Medulla oblongata (tissue), 1 donor: ENCODE data around the gene LTO1.
A peak's percentile ranks its signal among the peaks of the same experiment; 100 is the strongest.

Source experiments
- DNase-seq: peaks from one replicate; pipeline ENCODE4 v3.0.0-alpha.2; 2015; ENCODE audit errors: extremely low spot score

The LTO1 gene

DNA sequence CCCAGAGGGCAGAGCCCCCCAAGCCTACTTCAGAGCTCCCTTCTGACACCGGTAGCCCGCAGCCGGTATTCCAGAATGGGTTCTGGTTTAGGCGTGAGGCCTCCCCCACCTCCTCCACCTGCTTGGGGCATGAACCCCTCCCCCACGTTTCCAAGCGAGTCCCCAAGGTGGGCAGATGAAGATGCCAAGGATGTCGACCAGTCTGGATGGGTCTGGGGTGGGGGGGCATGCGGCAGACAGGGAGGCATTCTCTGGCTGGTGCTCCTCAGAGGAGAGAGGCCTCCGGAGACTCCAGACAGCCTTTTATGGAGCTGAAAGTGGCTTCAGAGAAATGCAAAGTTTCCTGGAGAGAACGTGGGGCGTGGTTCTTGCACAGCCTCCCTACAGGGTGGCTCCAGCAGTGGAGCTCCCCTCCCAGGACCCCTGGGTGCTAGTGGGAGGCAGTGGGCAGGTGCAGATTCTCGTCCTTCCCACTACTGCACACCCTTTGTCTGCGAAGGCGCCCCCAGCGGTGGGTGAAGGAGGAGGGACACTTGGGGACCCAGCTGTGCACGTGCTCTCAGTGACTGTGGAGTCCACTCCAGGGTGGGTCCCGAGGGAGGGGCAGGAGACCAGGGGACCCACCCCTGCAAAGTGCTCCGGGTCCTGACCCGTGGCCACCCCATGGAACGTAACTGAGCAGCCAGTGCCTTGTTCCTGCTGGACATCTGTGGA lies 30.0 kb downstream of the LTO1 start:
- DNase-seq = no peak

DNA sequence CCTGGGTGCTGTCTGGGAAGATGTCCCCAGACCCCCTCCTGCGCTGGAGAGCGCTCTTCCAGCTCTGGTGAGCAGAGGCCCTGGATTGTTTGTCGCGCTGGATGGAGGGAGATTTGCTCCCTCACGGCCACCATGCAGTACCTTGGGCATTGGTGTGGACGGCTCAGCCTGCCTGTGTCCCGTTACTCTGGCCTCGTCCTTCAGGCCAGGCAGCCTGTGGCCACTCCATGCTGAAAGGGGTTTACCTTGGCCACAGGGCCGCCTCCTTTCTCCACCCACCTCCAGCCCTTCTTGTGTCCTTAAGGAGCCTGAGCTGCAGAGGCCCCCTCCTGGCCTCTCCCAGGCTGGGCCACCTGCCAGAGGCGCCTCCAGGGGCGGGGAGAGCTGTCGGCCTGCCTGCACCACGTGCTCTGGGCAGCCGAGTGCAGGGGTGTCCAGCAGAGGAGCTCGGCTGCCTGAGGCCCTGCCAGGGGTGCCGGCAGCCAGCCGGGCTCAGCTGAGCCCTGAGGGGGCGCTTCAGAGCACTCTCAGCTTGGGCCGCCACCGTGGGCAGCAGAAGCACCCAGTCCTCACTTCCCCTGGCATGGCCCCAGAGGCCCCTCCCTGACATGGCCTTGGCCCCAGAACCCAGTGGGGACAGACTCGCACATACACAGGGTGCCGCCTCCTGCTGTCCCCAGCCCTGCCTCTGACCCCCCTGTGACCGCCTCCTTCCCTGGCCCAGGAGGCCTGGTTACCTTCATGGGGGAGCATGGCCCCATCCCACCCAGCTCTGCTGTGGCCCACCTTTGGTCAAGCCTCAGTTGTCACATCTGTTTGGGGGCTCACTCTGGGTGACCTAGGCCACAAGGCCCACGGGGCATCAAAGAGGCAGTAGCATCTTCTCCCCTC lies 30.8 kb downstream of the LTO1 start:
- DNase-seq = peak; percentile 61

GRCh38 chr11:69643646-69644045 lies 31.5 kb downstream of the LTO1 start:
- no peak for DNase-seq

DNA sequence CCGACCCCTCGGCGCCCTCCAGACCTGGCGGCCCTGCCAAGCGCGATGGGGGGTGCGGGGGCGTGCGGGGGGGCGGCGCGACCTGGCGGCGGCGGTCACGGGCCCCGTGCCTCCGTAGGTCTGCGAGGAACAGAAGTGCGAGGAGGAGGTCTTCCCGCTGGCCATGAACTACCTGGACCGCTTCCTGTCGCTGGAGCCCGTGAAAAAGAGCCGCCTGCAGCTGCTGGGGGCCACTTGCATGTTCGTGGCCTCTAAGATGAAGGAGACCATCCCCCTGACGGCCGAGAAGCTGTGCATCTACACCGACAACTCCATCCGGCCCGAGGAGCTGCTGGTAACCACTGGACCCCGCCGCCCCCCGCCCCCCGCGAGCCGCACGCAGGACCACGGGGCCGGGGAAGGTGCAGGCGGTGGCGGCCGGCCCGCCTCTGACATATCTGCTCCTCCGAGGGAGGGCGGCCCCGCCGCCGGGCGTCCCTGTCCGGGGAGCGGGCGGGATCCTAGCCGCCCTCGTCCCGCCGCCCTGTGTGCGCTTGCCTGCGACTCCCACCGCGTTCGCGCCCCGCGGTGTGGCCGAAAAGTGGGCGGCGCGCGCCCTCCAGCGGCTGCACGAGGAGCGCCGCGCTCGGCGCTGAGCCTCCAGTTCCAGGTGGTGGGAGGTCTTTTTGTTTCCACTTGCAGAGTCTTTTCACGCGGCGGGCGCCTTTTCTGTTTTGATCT lies 32.1 kb downstream of the LTO1 start:
- peak; percentile 77 for DNase-seq

DNA sequence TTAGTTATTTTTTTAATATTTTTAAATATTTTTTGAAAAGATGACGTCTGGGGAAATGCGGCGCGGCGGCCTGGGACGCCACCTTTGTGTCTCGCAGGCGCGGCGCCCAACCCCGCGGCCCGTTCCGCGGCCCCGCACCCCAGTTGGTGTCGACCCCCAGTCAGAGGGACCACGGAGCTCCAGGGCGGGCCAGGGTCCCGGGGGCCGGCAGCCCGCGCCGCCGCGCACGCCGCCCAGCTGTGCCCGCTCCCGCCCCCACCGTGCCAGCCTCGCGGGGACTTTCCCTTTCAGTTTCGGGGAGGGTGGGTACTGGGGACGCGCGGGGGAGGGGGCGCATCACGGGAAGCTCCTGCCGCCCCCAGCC lies 32.6 kb downstream of the LTO1 start:
- DNase-seq = no peak

DNA sequence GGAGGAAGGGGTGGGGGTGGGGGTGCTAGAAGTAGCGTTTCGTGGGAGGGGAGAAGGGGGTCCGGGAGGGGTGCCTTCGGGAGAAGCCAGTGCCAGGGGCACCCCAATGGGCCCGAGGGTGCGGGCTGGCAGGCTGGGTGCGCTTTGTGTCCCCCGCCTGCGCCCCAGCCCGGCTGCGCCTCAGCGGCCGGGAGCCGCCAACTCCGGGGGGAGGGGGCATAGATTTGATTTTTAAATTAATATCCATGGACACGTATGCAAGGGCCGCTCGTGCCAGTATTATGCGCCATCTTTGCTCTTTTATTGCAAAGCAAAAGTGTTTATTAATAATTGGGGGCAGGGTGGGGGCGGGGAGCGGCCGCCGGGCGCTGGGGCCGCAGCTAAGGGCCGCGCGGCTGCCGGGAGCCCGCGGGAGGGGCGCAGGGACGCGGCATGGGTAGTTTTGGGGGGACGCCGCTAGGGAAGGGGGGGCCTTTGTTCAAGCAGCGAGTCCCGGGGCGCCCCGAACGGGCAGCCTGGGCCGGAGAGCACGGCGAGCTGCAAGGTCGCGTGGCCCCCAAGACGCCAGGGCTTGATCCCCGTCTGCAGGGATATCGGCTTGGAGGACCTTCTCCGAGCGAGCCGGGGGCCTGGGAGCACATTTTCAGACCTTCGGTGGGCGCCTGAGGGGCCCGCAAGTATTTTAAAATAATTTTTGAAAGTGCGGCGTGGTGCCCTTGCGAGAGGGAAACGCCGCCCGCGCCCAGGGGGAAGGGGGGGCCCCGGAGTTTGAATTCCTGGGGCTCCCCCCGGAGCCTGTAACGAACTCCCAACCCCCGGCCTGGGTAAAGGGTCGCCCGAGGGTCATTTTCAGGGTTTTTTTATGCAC lies 33.2 kb downstream of the LTO1 start:
- no peak for DNase-seq

DNA sequence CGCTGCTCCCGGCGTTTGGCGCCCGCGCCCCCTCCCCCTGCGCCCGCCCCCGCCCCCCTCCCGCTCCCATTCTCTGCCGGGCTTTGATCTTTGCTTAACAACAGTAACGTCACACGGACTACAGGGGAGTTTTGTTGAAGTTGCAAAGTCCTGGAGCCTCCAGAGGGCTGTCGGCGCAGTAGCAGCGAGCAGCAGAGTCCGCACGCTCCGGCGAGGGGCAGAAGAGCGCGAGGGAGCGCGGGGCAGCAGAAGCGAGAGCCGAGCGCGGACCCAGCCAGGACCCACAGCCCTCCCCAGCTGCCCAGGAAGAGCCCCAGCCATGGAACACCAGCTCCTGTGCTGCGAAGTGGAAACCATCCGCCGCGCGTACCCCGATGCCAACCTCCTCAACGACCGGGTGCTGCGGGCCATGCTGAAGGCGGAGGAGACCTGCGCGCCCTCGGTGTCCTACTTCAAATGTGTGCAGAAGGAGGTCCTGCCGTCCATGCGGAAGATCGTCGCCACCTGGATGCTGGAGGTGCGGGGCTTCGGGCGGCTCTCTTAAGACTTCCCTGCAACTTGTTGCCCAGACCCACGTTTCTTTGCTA lies 34.1 kb downstream of the LTO1 start, which contains the start of gene CCND1:
TSS of gene CCND1 (plus strand) at position 162 of the 587 bp plus-strand sequence. CDS start at position 320, 158 bp downstream.
- peak; percentile 65 for DNase-seq

GRCh38 chr11:69640260-69640994 lies 34.7 kb downstream of the LTO1 start:
- DNase-seq = peak; percentile 41

GRCh38 chr11:69639831-69640230 lies 35.3 kb downstream of the LTO1 start:
- DNase-seq = no peak

DNA sequence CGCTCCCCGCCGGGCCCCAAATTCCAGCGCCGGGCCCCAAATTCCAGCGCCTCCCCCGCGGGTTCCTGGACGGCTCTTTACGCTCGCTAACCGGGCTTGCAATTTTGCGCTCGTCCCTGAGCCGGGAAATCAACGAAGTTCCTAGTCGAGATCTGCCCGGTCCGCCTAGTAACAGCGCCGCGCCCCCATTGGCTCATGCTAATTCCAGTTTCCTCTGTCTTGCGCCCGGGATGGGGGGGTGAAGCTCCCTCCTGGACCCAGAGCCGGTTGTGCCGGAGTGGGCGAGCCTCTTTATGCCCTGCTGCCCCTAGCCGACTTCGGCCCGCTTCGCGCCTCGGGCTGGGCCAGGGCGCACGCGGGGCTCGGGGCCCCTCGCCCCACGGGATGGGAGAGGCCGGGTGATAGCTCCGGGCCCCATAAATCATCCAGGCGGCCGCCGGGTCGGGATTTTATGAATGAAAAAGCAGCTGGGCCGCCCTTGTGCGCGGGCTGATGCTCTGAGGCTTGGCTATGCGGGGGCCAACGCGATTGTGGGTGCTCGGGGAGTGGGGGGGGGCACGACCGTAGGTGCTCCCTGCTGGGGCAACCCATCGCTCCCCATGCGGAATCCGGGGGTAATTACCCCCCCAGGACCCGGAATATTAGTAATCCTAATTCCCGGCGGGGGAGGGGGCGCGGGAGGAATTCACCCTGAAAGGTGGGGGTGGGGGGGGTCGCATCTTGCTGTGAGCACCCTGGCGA lies 36.0 kb downstream of the LTO1 start:
- DNase-seq = peak; percentile 81

DNA sequence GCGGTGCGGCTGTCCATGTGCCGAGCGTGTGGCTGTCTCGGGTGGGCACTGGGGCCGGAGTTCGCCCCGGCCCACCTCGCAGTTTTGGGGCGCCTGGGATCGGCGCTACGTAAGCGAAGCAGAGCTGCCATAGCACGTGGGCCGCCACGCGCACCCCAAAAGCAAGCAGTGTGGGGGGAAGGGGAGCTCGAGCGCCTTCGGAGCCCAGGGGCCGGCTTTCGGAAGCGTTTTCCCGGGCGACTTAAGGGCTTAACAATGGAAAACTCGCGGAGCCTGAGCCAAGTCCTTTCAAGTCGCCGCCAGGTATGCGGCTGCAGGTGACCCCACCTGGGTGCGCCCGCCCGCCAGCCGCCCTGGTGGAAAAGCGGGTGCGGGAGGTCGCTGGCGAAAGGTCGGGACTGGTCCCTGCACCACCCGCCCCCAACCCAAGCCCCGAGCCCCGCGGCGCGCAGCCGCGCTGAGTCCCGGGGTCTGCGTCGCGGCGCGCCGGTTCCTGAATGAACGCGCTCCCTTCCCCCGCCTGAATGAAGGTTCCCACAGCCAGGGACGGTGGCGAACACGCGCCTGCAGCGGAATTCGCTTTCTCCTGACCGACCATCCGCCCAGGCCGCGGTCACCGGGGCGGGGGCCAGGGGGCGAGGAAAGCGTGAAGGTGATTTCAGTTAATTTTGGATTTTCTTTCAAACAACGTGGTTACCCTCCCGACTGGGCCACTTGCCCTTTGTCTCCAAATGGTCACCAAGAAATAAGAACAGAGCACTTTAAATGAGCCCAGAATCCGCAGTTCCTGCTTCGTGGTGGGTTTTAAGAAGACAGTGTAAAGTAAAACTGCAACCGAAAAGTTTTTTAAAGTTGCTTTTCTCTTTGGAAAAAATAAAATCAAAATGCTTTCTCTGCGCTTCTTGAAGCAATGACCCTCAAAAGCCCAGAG lies 36.9 kb downstream of the LTO1 start:
- no peak for DNase-seq

GRCh38 chr11:69637198-69637940 lies 37.8 kb downstream of the LTO1 start:
- no peak for DNase-seq

GRCh38 chr11:69636512-69637197 lies 38.5 kb downstream of the LTO1 start:
- peak; percentile 51 for DNase-seq

GRCh38 chr11:69635804-69636511 lies 39.2 kb downstream of the LTO1 start:
- no peak for DNase-seq

- DNase-seq = no peak
Observed at GRCh38 chr11:69635195-69635594, 40.0 kb downstream of the LTO1 start.

DNA sequence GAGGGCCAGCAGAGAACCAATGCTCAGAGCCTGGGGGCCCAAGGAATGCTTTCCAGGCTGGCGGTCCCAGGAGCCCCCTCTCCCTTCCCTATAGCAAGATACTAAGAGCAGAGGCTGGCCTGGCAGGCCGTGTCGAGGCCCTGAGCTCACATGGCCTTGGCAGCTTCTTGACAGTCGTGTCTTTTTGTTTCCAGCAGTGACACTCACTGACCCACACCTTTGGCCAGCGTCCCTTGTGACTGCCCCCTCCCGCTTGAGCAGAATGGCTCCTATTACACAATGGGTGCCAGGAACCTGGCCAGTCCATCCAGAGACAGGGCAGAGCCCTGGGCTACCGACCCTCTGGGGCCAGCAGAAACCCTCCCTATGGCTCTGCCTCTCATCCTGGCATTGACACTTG lies 40.6 kb downstream of the LTO1 start:
- DNase-seq = no peak
